Regular cardiac myocyte (primary cell): ENCODE results near the gene AGPAT3. TPM values are rescaled to one million over a fixed set of nuclear protein-coding genes. Genes with fewer than 3 reads are reported as not detected.

ENCODE experiments used
- total RNA-seq: library from RNA; depleted of rRNA; stranded (reverse); fragments of >200 nt; gene quantifications from 2 replicates; pipeline ENCODE4 v1.2.3, GENCODE V29; 2014

AGPAT3 gene, protein sequence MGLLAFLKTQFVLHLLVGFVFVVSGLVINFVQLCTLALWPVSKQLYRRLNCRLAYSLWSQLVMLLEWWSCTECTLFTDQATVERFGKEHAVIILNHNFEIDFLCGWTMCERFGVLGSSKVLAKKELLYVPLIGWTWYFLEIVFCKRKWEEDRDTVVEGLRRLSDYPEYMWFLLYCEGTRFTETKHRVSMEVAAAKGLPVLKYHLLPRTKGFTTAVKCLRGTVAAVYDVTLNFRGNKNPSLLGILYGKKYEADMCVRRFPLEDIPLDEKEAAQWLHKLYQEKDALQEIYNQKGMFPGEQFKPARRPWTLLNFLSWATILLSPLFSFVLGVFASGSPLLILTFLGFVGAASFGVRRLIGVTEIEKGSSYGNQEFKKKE
- 33.5 and 35.9 TPM in 2 replicates for total RNA-seq

DNA sequence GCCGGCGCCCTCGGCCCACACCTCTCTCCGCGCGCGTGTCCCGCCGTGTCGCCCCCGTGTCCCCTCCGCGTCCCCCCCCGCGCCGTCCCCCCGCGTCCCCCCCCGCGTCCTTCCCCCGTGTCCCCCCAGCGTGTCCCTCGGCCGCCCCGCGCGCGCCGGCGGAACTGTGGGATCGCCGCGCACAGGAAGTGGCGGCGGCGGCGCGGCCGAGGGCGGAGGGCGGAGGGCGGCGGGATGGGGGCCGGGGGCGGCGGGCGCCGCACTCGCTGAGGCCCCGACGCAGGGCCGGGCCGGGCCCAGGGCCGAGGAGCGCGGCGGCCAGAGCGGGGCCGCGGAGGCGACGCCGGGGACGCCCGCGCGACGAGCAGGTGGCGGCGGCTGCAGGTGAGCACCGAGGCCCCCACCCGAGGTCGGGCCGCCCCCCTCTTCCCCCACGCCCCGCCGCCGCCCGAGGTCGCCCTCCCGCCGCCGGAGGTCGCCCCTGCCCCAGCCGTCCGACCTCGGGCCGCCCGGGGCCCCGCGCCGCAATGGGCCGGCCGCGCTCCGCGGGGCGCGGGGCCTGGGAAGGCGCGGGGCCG, at the start of gene AGPAT3:
AGPAT3 (plus strand) TSS at position 262 of the 578 bp plus-strand sequence. CDS start 94,459 bp downstream, outside the sequence.

DNA sequence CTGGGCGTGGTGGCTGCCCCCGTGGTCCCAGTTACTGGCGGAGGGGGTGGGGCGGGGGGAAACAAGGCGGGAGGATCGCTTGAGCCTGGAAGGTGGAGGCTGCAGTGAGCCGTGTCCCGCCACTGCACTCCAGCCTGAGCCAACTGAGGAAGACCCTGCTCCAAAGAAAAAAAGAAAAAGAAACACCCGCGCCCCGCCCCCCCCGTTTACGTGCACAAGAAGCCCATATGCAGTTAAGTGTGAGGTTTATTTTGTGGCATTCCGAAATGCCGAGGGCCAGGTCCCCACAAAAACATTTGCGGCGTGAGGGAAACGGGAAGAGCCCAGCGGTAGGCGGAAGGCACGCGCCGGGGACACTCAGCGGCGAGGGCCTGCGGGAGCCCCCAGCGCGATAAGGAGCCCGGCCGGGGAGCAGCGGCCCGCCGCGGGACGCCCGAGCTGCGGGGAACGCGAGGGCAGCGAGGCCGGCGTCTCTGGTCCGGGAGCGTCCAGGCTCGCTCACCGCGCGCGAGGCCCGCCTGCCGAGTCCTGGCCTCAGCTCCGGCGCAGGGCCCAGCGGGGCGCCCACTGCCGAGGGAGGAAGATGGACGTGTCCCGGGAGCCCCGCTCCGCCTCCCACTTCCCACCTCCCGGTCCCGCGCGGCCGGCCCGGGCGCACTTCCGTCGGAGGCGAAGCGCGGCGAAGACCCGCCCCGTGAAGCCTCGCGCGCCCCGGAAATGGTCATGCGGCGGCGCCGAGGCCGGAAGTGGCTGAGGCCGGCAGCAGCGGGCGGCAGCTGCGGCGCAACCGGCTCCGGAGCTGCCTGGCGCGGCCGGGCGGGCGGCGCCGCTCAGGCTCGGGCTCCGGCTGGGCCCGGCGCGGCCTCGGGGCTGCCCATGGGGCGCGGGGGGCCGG, 146.8 kb downstream of the AGPAT3 start, which contains the start of gene TRAPPC10:
TRAPPC10 (plus strand) TSS at position 731 of the 895 bp plus-strand sequence. CDS start 185 bp downstream, outside the sequence.

Other genes starting within 250 kb of the AGPAT3 start
- gene HSF2BP, start 205.7 kb upstream of the AGPAT3 start, total RNA-seq: 0.96 and 2.5 TPM in 2 replicates
- 18.0 and 32.4 TPM in 2 replicates for gene RRP1B, start 205.7 kb upstream of the AGPAT3 start, total RNA-seq
- gene PDXK, start 146.1 kb upstream of the AGPAT3 start, total RNA-seq: 63.4 and 200 TPM in 2 replicates
- 5.4 and 5.9 TPM in 2 replicates for gene CSTB, start 88.9 kb upstream of the AGPAT3 start, total RNA-seq
- gene RRP1, start 75.6 kb upstream of the AGPAT3 start, total RNA-seq: 13.8 and 24.0 TPM in 2 replicates
- 18.0 and 21.9 TPM in 2 replicates for gene TRAPPC10, start 147.1 kb downstream of the AGPAT3 start, total RNA-seq
- gene PWP2, start 242.2 kb downstream of the AGPAT3 start, total RNA-seq: 5.9 and 9.2 TPM in 2 replicates